IgD-negative memory B cell (primary cell): ENCODE measurements around the gene ATRIP. TPM values are rescaled to one million over a fixed set of nuclear protein-coding genes. Genes with fewer than 3 reads are reported as not detected.

Experiments
- H3K27ac Mint-ChIP-seq, 3 donors: one replicate each; pipeline ENCODE4 v1.8.0; 2020 to 2022; ENCODE audit warnings: mild to moderate bottlenecking in 3 of 3, mixed read lengths in 3 of 3, moderate library complexity in 1 of 3
- H3K27me3 Mint-ChIP-seq: one replicate; pipeline ENCODE4 v1.8.0; 2021; ENCODE audit warnings: mixed read lengths
- H3K36me3 Mint-ChIP-seq: one replicate; pipeline ENCODE4 v1.8.0; 2020; ENCODE audit warnings: mild to moderate bottlenecking, mixed read lengths
- H3K4me1 Mint-ChIP-seq, 3 donors: one replicate each; pipeline ENCODE4 v1.8.0; 2020 to 2022; ENCODE audit warnings: mixed read lengths in 3 of 3, mild to moderate bottlenecking in 1 of 3
- H3K4me3 Mint-ChIP-seq, 4 donors: one replicate each; pipeline ENCODE4 v1.8.0; 2020 to 2022; ENCODE audit warnings: mild to moderate bottlenecking in 4 of 4, mixed read lengths in 4 of 4, moderate library complexity in 3 of 4
- H3K9me3 Mint-ChIP-seq, 3 donors: one replicate each; pipeline ENCODE4 v1.8.0; 2020 to 2021; ENCODE audit warnings: mixed read lengths in 3 of 3, mild to moderate bottlenecking in 1 of 3
- polyA plus RNA-seq: library from polyadenylated mRNA; unstranded; fragments of 300-500 nt; fragmentation: Illumina TruSeq; gene quantifications from one replicate; pipeline ENCODE4 v1.2.3, GENCODE V29; 2021

Gene ATRIP
- polyA plus RNA-seq, 1 donor from 2014 or later = 13.9 TPM

- no peak overlapping the region for H3K27ac Mint-ChIP-seq
- peaks cover 18% of the 10 kb centered on the region for H3K27me3 Mint-ChIP-seq
- peaks cover 2 to 3% (median 3%) of the 10 kb centered on the region in 3 donors for H3K4me1 Mint-ChIP-seq
- no peaks in the 10 kb centered on the region for H3K9me3 Mint-ChIP-seq
- peak overlapping the region in 2 of 4 donors; percentile 23 to 63 for H3K4me3 Mint-ChIP-seq
- H3K36me3 Mint-ChIP-seq = peaks cover 2% of the 10 kb centered on the region
Observed at GRCh38 chr3:48426944-48427629, 19.4 kb upstream of the ATRIP start.

- Mint-ChIP-seq H3K27me3 (peaks cover 18% of the 10 kb centered on the region), H3K4me1 (peaks cover 2 to 3% (median 3%) of the 10 kb centered on the region in 3 donors), H3K27ac (peak overlapping the region in 1 of 3 donors; percentile 39), H3K36me3 (peaks cover 2% of the 10 kb centered on the region), H3K4me3 (peak overlapping the region in 3 of 4 donors; percentile 24 to 73 (median 66)), H3K9me3 (no peaks in the 10 kb centered on the region)
Observed at GRCh38 chr3:48427630-48427962, 18.9 kb upstream of the ATRIP start.

- H3K9me3 Mint-ChIP-seq = no peaks in the 10 kb centered on the region
- peak overlapping the region in 1 of 3 donors; percentile 39 for H3K27ac Mint-ChIP-seq
- peak overlapping the region; percentile 54 to 73 (median 60) for H3K4me3 Mint-ChIP-seq
- peaks cover 2 to 3% (median 3%) of the 10 kb centered on the region in 3 donors for H3K4me1 Mint-ChIP-seq
- peaks cover 2% of the 10 kb centered on the region for H3K36me3 Mint-ChIP-seq
- peaks cover 15% of the 10 kb centered on the region for H3K27me3 Mint-ChIP-seq
Observed at GRCh38 chr3:48428088-48428571, 18.4 kb upstream of the ATRIP start.

GRCh38 chr3:48428572-48429316 is 17.8 kb upstream of the ATRIP start:
- H3K9me3 Mint-ChIP-seq = no peaks in the 10 kb centered on the region
- peaks cover 2 to 3% (median 3%) of the 10 kb centered on the region in 3 donors for H3K4me1 Mint-ChIP-seq
- peak overlapping the region; percentile 54 to 73 (median 60) for H3K4me3 Mint-ChIP-seq
- H3K27me3 Mint-ChIP-seq = peaks cover 15% of the 10 kb centered on the region
- peaks cover 2% of the 10 kb centered on the region for H3K36me3 Mint-ChIP-seq
- H3K27ac Mint-ChIP-seq = no peak overlapping the region

- H3K27ac Mint-ChIP-seq = peak overlapping the region in 1 of 3 donors; percentile 74
- H3K4me1 Mint-ChIP-seq = peaks cover 2 to 3% (median 3%) of the 10 kb centered on the region in 3 donors
- peaks cover 2% of the 10 kb centered on the region for H3K36me3 Mint-ChIP-seq
- no peaks in the 10 kb centered on the region for H3K9me3 Mint-ChIP-seq
- H3K4me3 Mint-ChIP-seq = peak overlapping the region; percentile 49 to 91 (median 85)
- H3K27me3 Mint-ChIP-seq = peaks cover 15% of the 10 kb centered on the region
Observed at GRCh38 chr3:48429317-48429959, 17.1 kb upstream of the ATRIP start.

- Mint-ChIP-seq H3K27me3 (peaks cover 12% of the 10 kb centered on the region), H3K36me3 (peaks cover 2% of the 10 kb centered on the region), H3K4me3 (peak within 1 kb of the TSS; percentile 49 to 91 (median 85)), H3K4me1 (peaks cover 2 to 3% (median 3%) of the 10 kb centered on the region in 3 donors), H3K27ac (peak within 1 kb of the TSS in 1 of 3 donors; percentile 74), H3K9me3 (no peaks in the 10 kb centered on the region)
Observed at GRCh38 chr3:48429960-48430707, 16.4 kb upstream of the ATRIP start, which contains the start of gene PLXNB1. Gene PLXNB1 (minus strand): TSS chr3:48430086. CDS start chr3:48424611, 5,475 bp downstream.

- Mint-ChIP-seq H3K4me1 (peaks cover 2 to 3% (median 3%) of the 10 kb centered on the region in 3 donors), H3K27ac (peak overlapping the region in 1 of 3 donors; percentile 62), H3K9me3 (no peaks in the 10 kb centered on the region)
Observed at GRCh38 chr3:48430708-48431101, 15.8 kb upstream of the ATRIP start.

GRCh38 chr3:48431224-48432029 is 15.1 kb upstream of the ATRIP start:
- Mint-ChIP-seq H3K9me3 (no peaks in the 10 kb centered on the region), H3K36me3 (peaks cover 2% of the 10 kb centered on the region), H3K27me3 (peaks cover 12% of the 10 kb centered on the region), H3K4me3 (peak overlapping the region in 3 of 4 donors; percentile 49 to 79 (median 78)), H3K27ac (no peak overlapping the region), H3K4me1 (peaks cover 0 to 3% (median 3%) of the 10 kb centered on the region in 3 donors)

More at GRCh38 chr3:48430708-48431101, 15.8 kb upstream of the ATRIP start:
- peaks cover 2% of the 10 kb centered on the region for H3K36me3 Mint-ChIP-seq
- H3K4me3 Mint-ChIP-seq = peak overlapping the region; percentile 49 to 91 (median 78)
- peaks cover 12% of the 10 kb centered on the region for H3K27me3 Mint-ChIP-seq

GRCh38 chr3:48432411-48433371 is 13.8 kb upstream of the ATRIP start:
- H3K27ac Mint-ChIP-seq = no peak overlapping the region
- peaks cover 12% of the 10 kb centered on the region for H3K27me3 Mint-ChIP-seq
- H3K9me3 Mint-ChIP-seq = no peaks in the 10 kb centered on the region
- H3K4me1 Mint-ChIP-seq = peaks cover 2 to 4% (median 2%) of the 10 kb centered on the region in 3 donors
- peak overlapping the region in 1 of 4 donors; percentile 50 for H3K4me3 Mint-ChIP-seq
- H3K36me3 Mint-ChIP-seq = peaks cover 2% of the 10 kb centered on the region

- H3K36me3 Mint-ChIP-seq = peaks cover 2% of the 10 kb centered on the region
- no peaks in the 10 kb centered on the region for H3K9me3 Mint-ChIP-seq
- H3K27me3 Mint-ChIP-seq = peaks cover 8% of the 10 kb centered on the region
- H3K4me3 Mint-ChIP-seq = peak overlapping the region in 1 of 4 donors; percentile 50
- peaks cover 3 to 9% (median 8%) of the 10 kb centered on the region in 3 donors for H3K4me1 Mint-ChIP-seq
- peak overlapping the region in 1 of 3 donors; percentile 43 for H3K27ac Mint-ChIP-seq
Observed at GRCh38 chr3:48433472-48434118, 12.9 kb upstream of the ATRIP start.

GRCh38 chr3:48434591-48435222 is 11.8 kb upstream of the ATRIP start:
- Mint-ChIP-seq H3K36me3 (peaks cover 2% of the 10 kb centered on the region), H3K9me3 (no peaks in the 10 kb centered on the region), H3K4me1 (peaks cover 4 to 13% (median 10%) of the 10 kb centered on the region in 3 donors), H3K27ac (no peak overlapping the region), H3K4me3 (no peak overlapping the region), H3K27me3 (peaks cover 8% of the 10 kb centered on the region)

GRCh38 chr3:48435223-48435595 is 11.3 kb upstream of the ATRIP start:
- Mint-ChIP-seq H3K27ac (no peak overlapping the region), H3K9me3 (no peaks in the 10 kb centered on the region), H3K36me3 (peaks cover 4% of the 10 kb centered on the region), H3K4me1 (peaks cover 7 to 17% (median 15%) of the 10 kb centered on the region in 3 donors), H3K4me3 (no peak overlapping the region), H3K27me3 (peaks cover 6% of the 10 kb centered on the region)
